ENCODE data around the gene STOML3. TPM values are rescaled to one million over a fixed set of nuclear protein-coding genes. Genes with fewer than 3 reads are reported as not detected.

Gene STOML3
- total RNA-seq: not detected

GRCh38 chr13:38990693-38991092 is at the start of gene STOML3:
Gene STOML3 (minus strand): TSS chr13:38990831. CDS start chr13:38990721, 110 bp downstream.
- DNase-seq (no peak), ATAC-seq (no peak)
- ChIA-PET POLR2A (no interaction called here), CTCF (no interaction called here)
- H3K4me1 Mint-ChIP-seq (ENCODE audit: low read depth): no peaks in the 10 kb centered on the region
- no peaks in the 10 kb centered on the region for H3K9me3 Mint-ChIP-seq (ENCODE audit: insufficient read depth)
- no peaks in the 10 kb centered on the region for H3K36me3 Mint-ChIP-seq (ENCODE audit: low read depth)
- H3K27ac Mint-ChIP-seq: no peak within 1 kb of the TSS
- peaks cover 6% of the 10 kb centered on the region for H3K27me3 Mint-ChIP-seq (ENCODE audit: low read depth)
- H3K4me3 Mint-ChIP-seq: no peak within 1 kb of the TSS

GRCh38 chr13:39040206-39040605 is 49.6 kb upstream of the STOML3 start:
- H3K27ac Mint-ChIP-seq: no peak overlapping the region
- no peak for DNase-seq
- H3K9me3 Mint-ChIP-seq (ENCODE audit: insufficient read depth): no peaks in the 10 kb centered on the region
- peaks cover 40% of the 10 kb centered on the region for H3K4me1 Mint-ChIP-seq (ENCODE audit: low read depth)
- CTCF ChIA-PET: no interaction called here
- peak overlapping the region; percentile 38 for H3K4me3 Mint-ChIP-seq
- POLR2A ChIA-PET: no interaction called here
- H3K27me3 Mint-ChIP-seq (ENCODE audit: low read depth): no peaks in the 10 kb centered on the region
- peaks cover 42% of the 10 kb centered on the region for H3K36me3 Mint-ChIP-seq (ENCODE audit: low read depth)
- no peak for ATAC-seq

- POLR2A ChIA-PET: interaction anchor here (0.7 to 1.5 kb wide), 3 partner anchors 13 to 967 kb away, joined by 3 read pairs; no protein-coding TSS in a partner anchor
- Mint-ChIP-seq H3K27me3 (ENCODE audit: low read depth) (no peaks in the 10 kb centered on the region), H3K4me1 (ENCODE audit: low read depth) (peaks cover 51% of the 10 kb centered on the region), H3K9me3 (ENCODE audit: insufficient read depth) (no peaks in the 10 kb centered on the region), H3K36me3 (ENCODE audit: low read depth) (peaks cover 32% of the 10 kb centered on the region), H3K27ac (peak overlapping the region; percentile 96), H3K4me3 (peak overlapping the region; percentile 90)
- CTCF ChIA-PET: interaction anchor here (1.0 to 1.1 kb wide), 2 partner anchors 9 to 23 kb away, joined by 3 read pairs; no protein-coding TSS in a partner anchor
- ATAC-seq (no peak), DNase-seq (no peak)
Measured at GRCh38 chr13:39039041-39039440, 48.4 kb upstream of the STOML3 start.

- ATAC-seq: peak; percentile 45
- H3K4me1 Mint-ChIP-seq (ENCODE audit: low read depth): peaks cover 55% of the 10 kb centered on the region
- CTCF ChIA-PET: interaction anchor here (1.0 to 1.9 kb wide), 3 partner anchors 10 to 574 kb away, joined by 3 to 6 read pairs (median 3); no protein-coding TSS in a partner anchor
Measured at GRCh38 chr13:39038569-39039030, 48.0 kb upstream of the STOML3 start.

GRCh38 chr13:39037880-39038568 is 47.4 kb upstream of the STOML3 start, which contains the start of the genes NHLRC3 and PROSER1:
Gene NHLRC3 (plus strand): TSS chr13:39038456. CDS start chr13:39038640, 184 bp downstream.
Gene PROSER1 (minus strand): TSS chr13:39038089. CDS start chr13:39037242, 847 bp downstream.
- Mint-ChIP-seq H3K9me3 (ENCODE audit: insufficient read depth) (no peaks in the 10 kb centered on the region), H3K4me3 (peak within 1 kb of the TSS; percentile 90), H3K27me3 (ENCODE audit: low read depth) (no peaks in the 10 kb centered on the region), H3K27ac (peak within 1 kb of the TSS; percentile 96), H3K36me3 (ENCODE audit: low read depth) (peaks cover 28% of the 10 kb centered on the region), H3K4me1 (ENCODE audit: low read depth) (peaks cover 55% of the 10 kb centered on the region)
- ChIA-PET POLR2A (interaction anchor here (0.7 to 2.3 kb wide), 8 partner anchors 10 to 689 kb away, joined by 3 to 6 read pairs (median 4); partner anchors contain the start of gene UFM1), CTCF (interaction anchor here (1.0 to 2.2 kb wide), 6 partner anchors 11 to 578 kb away, joined by 3 to 9 read pairs (median 4); no protein-coding TSS in a partner anchor)
- peak; percentile 84 for ATAC-seq
- peak; percentile 92 for DNase-seq

More at GRCh38 chr13:39038569-39039030, 48.0 kb upstream of the STOML3 start:
- peak; percentile 76 for DNase-seq
- no peaks in the 10 kb centered on the region for H3K27me3 Mint-ChIP-seq (ENCODE audit: low read depth)
- H3K9me3 Mint-ChIP-seq (ENCODE audit: insufficient read depth): no peaks in the 10 kb centered on the region
- peak overlapping the region; percentile 96 for H3K27ac Mint-ChIP-seq
- POLR2A ChIA-PET: interaction anchor here (0.7 to 2.3 kb wide), 4 partner anchors 12 to 689 kb away, joined by 3 to 6 read pairs (median 3); partner anchors contain the start of gene UFM1
- H3K36me3 Mint-ChIP-seq (ENCODE audit: low read depth): peaks cover 31% of the 10 kb centered on the region
- peak overlapping the region; percentile 90 for H3K4me3 Mint-ChIP-seq

GRCh38 chr13:39037410-39037879 is 46.8 kb upstream of the STOML3 start:
- Mint-ChIP-seq H3K36me3 (ENCODE audit: low read depth) (peaks cover 25% of the 10 kb centered on the region), H3K27me3 (ENCODE audit: low read depth) (no peaks in the 10 kb centered on the region), H3K4me1 (ENCODE audit: low read depth) (peaks cover 49% of the 10 kb centered on the region), H3K9me3 (ENCODE audit: insufficient read depth) (no peaks in the 10 kb centered on the region), H3K27ac (peak overlapping the region; percentile 96), H3K4me3 (peak overlapping the region; percentile 90)
- ChIA-PET POLR2A (interaction anchor here (1.1 to 2.3 kb wide), 5 partner anchors 10 to 688 kb away, joined by 3 to 6 read pairs (median 4); partner anchors contain the start of gene UFM1), CTCF (interaction anchor here (1.0 to 2.2 kb wide), 4 partner anchors 10 to 579 kb away, joined by 3 to 9 read pairs (median 5); no protein-coding TSS in a partner anchor)
- DNase-seq (no peak), ATAC-seq (peak; percentile 44)

- DNase-seq: peak; percentile 48
- ATAC-seq: no peak
- H3K27ac Mint-ChIP-seq: peak overlapping the region; percentile 90
- H3K4me1 Mint-ChIP-seq (ENCODE audit: low read depth): peaks cover 50% of the 10 kb centered on the region
- ChIA-PET POLR2A (interaction anchor here (2.3 kb wide), 1 partner anchor 687 kb away, joined by 6 read pairs; the partner anchor contains the start of gene UFM1), CTCF (interaction anchor here (2.2 kb wide), 1 partner anchor 9 kb away, joined by 9 read pairs; no protein-coding TSS in a partner anchor)
- no peaks in the 10 kb centered on the region for H3K27me3 Mint-ChIP-seq (ENCODE audit: low read depth)
- H3K9me3 Mint-ChIP-seq (ENCODE audit: insufficient read depth): no peaks in the 10 kb centered on the region
- H3K4me3 Mint-ChIP-seq: peak overlapping the region; percentile 90
- peaks cover 30% of the 10 kb centered on the region for H3K36me3 Mint-ChIP-seq (ENCODE audit: low read depth)
Measured at GRCh38 chr13:39036212-39036611, 45.6 kb upstream of the STOML3 start.

GRCh38 chr13:39035799-39036198 is 45.2 kb upstream of the STOML3 start:
- DNase-seq (no peak), ATAC-seq (no peak)
- Mint-ChIP-seq H3K4me1 (ENCODE audit: low read depth) (peaks cover 47% of the 10 kb centered on the region), H3K36me3 (ENCODE audit: low read depth) (peaks cover 28% of the 10 kb centered on the region), H3K27ac (peak overlapping the region; percentile 54), H3K27me3 (ENCODE audit: low read depth) (no peaks in the 10 kb centered on the region), H3K4me3 (peak overlapping the region; percentile 90), H3K9me3 (ENCODE audit: insufficient read depth) (no peaks in the 10 kb centered on the region)
- POLR2A ChIA-PET: no interaction called here
- CTCF ChIA-PET: interaction anchor here (2.2 kb wide), 1 partner anchor 9 kb away, joined by 9 read pairs; no protein-coding TSS in a partner anchor

GRCh38 chr13:39035204-39035603 is 44.6 kb upstream of the STOML3 start:
- CTCF ChIA-PET: no interaction called here
- Mint-ChIP-seq H3K4me3 (peak overlapping the region; percentile 90), H3K27me3 (ENCODE audit: low read depth) (no peaks in the 10 kb centered on the region), H3K9me3 (ENCODE audit: insufficient read depth) (no peaks in the 10 kb centered on the region), H3K36me3 (ENCODE audit: low read depth) (peaks cover 22% of the 10 kb centered on the region), H3K27ac (peak overlapping the region; percentile 54), H3K4me1 (ENCODE audit: low read depth) (peaks cover 41% of the 10 kb centered on the region)
- POLR2A ChIA-PET: no interaction called here
- no peak for DNase-seq
- no peak for ATAC-seq

GRCh38 chr13:39034085-39034484 is 43.5 kb upstream of the STOML3 start:
- H3K9me3 Mint-ChIP-seq (ENCODE audit: insufficient read depth): no peaks in the 10 kb centered on the region
- DNase-seq (no peak), ATAC-seq (no peak)
- H3K4me1 Mint-ChIP-seq (ENCODE audit: low read depth): peaks cover 31% of the 10 kb centered on the region
- H3K27ac Mint-ChIP-seq: no peak overlapping the region
- peaks cover 22% of the 10 kb centered on the region for H3K36me3 Mint-ChIP-seq (ENCODE audit: low read depth)
- no peak overlapping the region for H3K4me3 Mint-ChIP-seq
- ChIA-PET POLR2A (no interaction called here), CTCF (interaction anchor here (1.1 to 3.6 kb wide), 2 partner anchors 16 to 19 kb away, joined by 3 to 21 read pairs; no protein-coding TSS in a partner anchor)
- no peaks in the 10 kb centered on the region for H3K27me3 Mint-ChIP-seq (ENCODE audit: low read depth)

GRCh38 chr13:39032150-39032549 is 41.5 kb upstream of the STOML3 start:
- H3K4me3 Mint-ChIP-seq: no peak overlapping the region
- peaks cover 28% of the 10 kb centered on the region for H3K36me3 Mint-ChIP-seq (ENCODE audit: low read depth)
- POLR2A ChIA-PET: no interaction called here
- ATAC-seq: no peak
- H3K9me3 Mint-ChIP-seq (ENCODE audit: insufficient read depth): no peaks in the 10 kb centered on the region
- CTCF ChIA-PET: interaction anchor here (3.6 kb wide), 1 partner anchor 14 kb away, joined by 21 read pairs; no protein-coding TSS in a partner anchor
- H3K27ac Mint-ChIP-seq: no peak overlapping the region
- no peak for DNase-seq
- no peaks in the 10 kb centered on the region for H3K27me3 Mint-ChIP-seq (ENCODE audit: low read depth)
- H3K4me1 Mint-ChIP-seq (ENCODE audit: low read depth): peaks cover 31% of the 10 kb centered on the region
